Right cardiac atrium (tissue), 5 donors: ENCODE measurements around the gene ERC2. TPM values are rescaled to one million over a fixed set of nuclear protein-coding genes. Genes with fewer than 3 reads are reported as not detected.

Source experiments
- ATAC-seq, 2 donors: fragments of 200-7000 bp; cut with Tn5 transposase; one replicate each; pipeline versions ENCODE4 v1.8.0 to v1.9.1; 2020; ENCODE audit warnings: moderate library complexity in 2 of 2, mild to moderate bottlenecking in 1 of 2
- DNase-seq, 3 donors: peaks; one replicate each; pipeline ENCODE4 v3.0.0-alpha.2; 2020
- H3K27ac ChIP-seq: one replicate; pipeline ENCODE4 v1.5.1; 2013; ENCODE audit warnings: mild to moderate bottlenecking, low read length, control low read depth, moderate library complexity
- H3K27me3 ChIP-seq: one replicate; pipeline ENCODE4 v1.6.1; 2013; ENCODE audit not compliant: control insufficient read depth, insufficient read depth
- H3K4me1 ChIP-seq: one replicate; pipeline ENCODE4 v1.6.1; 2013; ENCODE audit warnings: low read length; ENCODE audit not compliant: control insufficient read depth, insufficient read depth
- H3K4me3 ChIP-seq: one replicate; pipeline ENCODE4 v1.5.1; 2013; ENCODE audit warnings: low read length, control low read depth
- H3K9me3 ChIP-seq: one replicate; pipeline ENCODE4 v1.6.1; 2013; ENCODE audit warnings: low read length; ENCODE audit not compliant: control insufficient read depth
- WGBS: extraction: QIAGEN DNeasy Blood & Tissue Kit; methylation state at CpG from one replicate; pipeline ENCODE4 v1.1.7; 2013; 5-methylcytosine and 5-hydroxymethylcytosine counted together
- intact Hi-C, 4 donors: fragments of 100-400 bp; cut with DNase I; formaldehyde crosslinking; loops; one replicate each; pipeline versions ENCODE4 v1.11.0 to v1.14.0; 2022 to 2023
- polyA plus RNA-seq: library from polyadenylated mRNA; stranded (reverse); fragments of 200-250 nt; gene quantifications from one replicate; pipeline ENCODE4 v1.2.3, GENCODE V29; 2013
- total RNA-seq, 4 donors: library from RNA; stranded (reverse); fragmentation: NEBNext Ultra II Directional; extraction: Animal tissue kit (Norgen Biotek cat#: 25700); gene quantifications; one replicate each; pipeline ENCODE4 v1.2.1, GENCODE V29; 2021
- donor health status: healthy with polysubstance abuse.
- donor health status: DM: no; HTN: yes; CAD: no.
- donor health status: DM: no; HTN: no; CAD: no.
- donor health status: DM: no; HTN: yes; CAD: no; lungs with severe emphysema.
- donor health status: DM: yes; HTN: yes; CAD: no.

Gene ERC2
- total and polyA plus RNA-seq, 5 donors: 1.5 to 9.2 (median 3.8) TPM

- Histone ChIP-seq H3K9me3 (no peaks in the 10 kb centered on the region), H3K4me1 (no peaks in the 10 kb centered on the region), H3K27ac (no peak overlapping the region), H3K27me3 (no peaks in the 10 kb centered on the region), H3K4me3 (no peak overlapping the region)
- ATAC-seq (no peak), DNase-seq (no peak)
- intact Hi-C loops: no loop called here
Observed at GRCh38 chr3:55880357-55880756, 587.9 kb downstream of the ERC2 start.

DNA sequence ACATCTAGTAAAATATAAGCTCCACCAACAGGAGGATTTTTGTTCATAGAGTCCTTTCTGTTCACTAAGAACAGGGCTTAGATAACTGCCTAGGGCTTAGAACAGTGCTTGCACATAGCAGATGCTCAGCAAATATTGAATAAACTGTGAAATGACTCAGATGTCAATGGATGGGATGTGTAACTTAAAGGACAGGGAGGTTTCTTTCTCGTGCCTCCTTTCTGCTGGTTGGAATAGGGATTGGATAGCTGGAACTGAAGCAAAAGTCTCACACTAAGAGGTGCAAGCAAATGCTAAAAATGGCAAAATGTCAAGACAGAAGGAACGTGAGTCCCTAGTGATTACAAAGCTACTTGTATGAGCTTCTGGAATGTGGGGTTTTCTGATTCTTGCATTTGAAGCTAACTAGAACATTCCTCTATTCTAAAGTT is 588.4 kb downstream of the ERC2 start:
- intact Hi-C loops: no loop called here
- no peaks in the 10 kb centered on the region for H3K4me1 ChIP-seq
- no peak overlapping the region for H3K4me3 ChIP-seq
- no peak overlapping the region for H3K27ac ChIP-seq
- ATAC-seq (no peak), DNase-seq (no peak)
- no peaks in the 10 kb centered on the region for H3K9me3 ChIP-seq
- no peaks in the 10 kb centered on the region for H3K27me3 ChIP-seq
- 51% methylated on average over 2 of the region's 2 CpGs for WGBS

DNA sequence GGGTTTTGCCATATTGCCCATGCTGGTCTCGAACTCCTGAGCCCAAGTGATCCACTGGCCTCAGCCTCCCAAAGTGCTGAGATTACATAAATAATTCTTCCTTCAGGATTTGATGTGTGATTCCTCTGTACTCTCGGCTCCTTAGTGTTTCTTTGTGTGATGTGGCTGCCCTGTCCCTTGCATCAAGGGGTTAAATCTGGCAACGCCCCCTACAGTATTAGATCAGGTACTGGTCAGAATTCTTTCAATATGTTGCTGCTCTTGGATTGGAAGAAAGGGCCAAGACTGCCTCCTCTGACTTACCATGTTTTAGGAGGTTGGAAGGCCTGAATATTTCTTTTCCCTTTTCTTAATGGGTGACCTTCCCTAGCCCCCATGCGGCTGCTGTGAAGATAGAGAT is 590.6 kb downstream of the ERC2 start:
- WGBS: 73% methylated on average over 4 of the region's 4 CpGs
- ATAC-seq: no peak
- Histone ChIP-seq H3K9me3 (no peaks in the 10 kb centered on the region), H3K27me3 (no peaks in the 10 kb centered on the region), H3K4me3 (no peak overlapping the region), H3K4me1 (no peaks in the 10 kb centered on the region), H3K27ac (no peak overlapping the region)
- no peak for DNase-seq
- intact Hi-C loops: no loop called here

GRCh38 chr3:55876560-55876959 is 591.7 kb downstream of the ERC2 start:
- DNase-seq (no peak), ATAC-seq (no peak)
- Histone ChIP-seq H3K4me1 (no peaks in the 10 kb centered on the region), H3K27me3 (no peaks in the 10 kb centered on the region), H3K9me3 (no peaks in the 10 kb centered on the region), H3K4me3 (no peak overlapping the region), H3K27ac (no peak overlapping the region)
- intact Hi-C loops: no loop called here

GRCh38 chr3:55875113-55875512 is 593.2 kb downstream of the ERC2 start:
- 62% methylated on average over 1 of the region's 1 CpG for WGBS
- no peak overlapping the region for H3K27ac ChIP-seq

DNA sequence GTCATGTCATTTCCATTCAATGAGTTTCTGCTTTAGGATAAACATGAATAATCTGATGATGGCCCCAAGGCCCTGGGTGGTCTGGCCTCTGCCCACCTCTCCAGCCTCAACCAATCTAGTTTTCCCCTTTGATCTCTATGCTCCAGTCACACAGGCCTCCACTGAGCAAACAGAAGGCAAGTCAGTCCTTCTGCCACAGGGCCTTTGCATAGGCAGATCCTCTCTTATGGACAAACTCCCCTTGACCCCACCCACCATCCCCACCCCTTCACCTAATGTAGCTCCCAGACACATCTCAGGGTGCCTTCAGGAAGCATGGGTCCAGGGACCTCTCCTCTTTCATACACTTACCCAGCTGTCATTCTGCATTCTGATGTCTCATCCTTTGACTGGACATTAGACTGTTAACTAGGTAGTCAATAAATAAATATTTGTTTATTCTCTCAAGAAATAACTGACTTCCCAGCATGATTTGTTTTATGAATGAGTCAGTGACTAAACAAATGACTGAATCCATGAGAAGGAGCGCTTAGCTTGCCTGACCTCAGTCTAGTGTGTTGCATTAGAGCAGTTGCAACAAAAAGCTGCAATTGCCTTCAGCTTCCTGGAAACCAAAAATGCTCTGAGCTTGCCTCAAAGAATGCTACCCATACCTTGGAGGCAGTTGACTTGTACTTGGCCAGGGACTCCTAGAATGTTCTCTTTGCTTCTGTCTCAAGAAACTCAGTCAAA is 594.6 kb downstream of the ERC2 start:
- WGBS: 94% methylated on average over 1 of the region's 1 CpG
- no peak for ATAC-seq
- intact Hi-C loops: no loop called here
- DNase-seq: no peak
- no peaks in the 10 kb centered on the region for H3K27me3 ChIP-seq
- no peaks in the 10 kb centered on the region for H3K9me3 ChIP-seq
- no peak overlapping the region for H3K4me3 ChIP-seq
- H3K4me1 ChIP-seq: no peaks in the 10 kb centered on the region
- no peak overlapping the region for H3K27ac ChIP-seq

More at GRCh38 chr3:55875113-55875512, 593.2 kb downstream of the ERC2 start:
- no peaks in the 10 kb centered on the region for H3K4me1 ChIP-seq
- no peak overlapping the region for H3K4me3 ChIP-seq
- no peak for DNase-seq
- intact Hi-C loops: no loop called here
- H3K27me3 ChIP-seq: no peaks in the 10 kb centered on the region
- no peaks in the 10 kb centered on the region for H3K9me3 ChIP-seq
- ATAC-seq: no peak

DNA sequence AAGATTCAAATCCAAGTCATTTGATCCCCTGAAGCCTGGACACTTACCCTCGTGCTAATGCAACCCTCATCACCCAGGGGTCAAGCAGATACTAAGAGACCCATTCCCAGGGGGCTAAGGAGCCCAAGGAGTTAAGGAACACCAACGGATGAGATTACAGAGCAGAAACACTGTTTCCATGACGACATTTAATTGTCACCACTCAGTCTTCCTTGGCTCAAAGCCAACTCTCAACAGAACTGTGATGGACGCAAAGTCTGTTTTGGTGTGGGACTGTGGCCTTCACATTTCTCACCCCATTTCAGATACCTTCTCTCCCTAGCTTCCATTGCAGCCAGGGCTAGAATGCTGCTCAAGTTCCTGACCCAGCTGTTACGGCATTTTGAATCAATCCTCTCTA is 597.7 kb downstream of the ERC2 start:
- DNase-seq (no peak), ATAC-seq (no peak)
- intact Hi-C loops: no loop called here
- Histone ChIP-seq H3K27ac (no peak overlapping the region), H3K27me3 (no peaks in the 10 kb centered on the region), H3K9me3 (no peaks in the 10 kb centered on the region), H3K4me3 (no peak overlapping the region), H3K4me1 (no peaks in the 10 kb centered on the region)
- 46% methylated on average over 5 of the region's 5 CpGs for WGBS

DNA sequence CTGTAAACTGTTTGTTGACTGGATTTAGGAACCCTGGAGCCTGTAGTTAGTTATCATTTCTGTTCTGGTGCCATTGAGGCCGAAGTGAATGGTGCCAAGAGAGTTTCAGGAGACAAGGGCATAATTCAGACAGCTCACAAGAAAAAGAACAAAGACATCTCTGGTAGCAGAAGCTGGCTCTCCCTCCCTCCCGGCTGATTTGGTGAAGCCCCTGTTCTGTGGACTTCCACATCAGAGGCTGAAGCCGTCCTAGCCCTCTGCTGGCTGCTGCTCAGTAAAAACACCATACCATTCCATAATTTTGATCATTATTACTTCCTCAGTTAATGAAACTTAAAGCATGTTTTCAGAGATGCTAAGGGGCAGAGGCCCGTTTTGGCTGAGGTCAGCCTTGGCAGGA is 599.9 kb downstream of the ERC2 start:
- no peak for DNase-seq
- H3K27ac ChIP-seq: no peak overlapping the region
- no peaks in the 10 kb centered on the region for H3K9me3 ChIP-seq
- no peak for ATAC-seq
- WGBS: 55% methylated on average over 4 of the region's 4 CpGs
- no peak overlapping the region for H3K4me3 ChIP-seq
- no peaks in the 10 kb centered on the region for H3K4me1 ChIP-seq
- intact Hi-C loops: no loop called here
- H3K27me3 ChIP-seq: no peaks in the 10 kb centered on the region

DNA sequence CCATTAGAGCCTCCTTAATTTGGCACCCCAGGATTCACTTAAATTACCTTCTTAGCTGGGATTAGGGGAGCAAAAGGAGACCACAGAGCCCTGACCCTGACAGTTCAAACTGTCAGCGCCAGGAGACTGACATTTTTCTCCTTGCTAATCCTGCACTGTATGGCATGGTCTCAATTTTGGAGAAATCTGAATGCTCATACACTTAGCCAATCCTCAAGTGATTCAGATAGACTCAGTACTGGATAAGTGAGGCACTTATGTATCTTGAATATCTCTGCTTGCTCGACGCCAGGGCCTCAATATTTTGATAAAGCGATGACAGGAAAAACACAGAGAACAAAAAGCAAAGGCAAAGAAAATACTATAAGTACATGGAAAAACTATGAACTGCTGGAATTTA is 605.2 kb downstream of the ERC2 start:
- peak in 1 of 2 donors; percentile 66 for ATAC-seq
- H3K27ac ChIP-seq: no peak overlapping the region
- intact Hi-C loops: no loop called here
- no peaks in the 10 kb centered on the region for H3K9me3 ChIP-seq
- no peaks in the 10 kb centered on the region for H3K4me1 ChIP-seq
- no peak for DNase-seq
- H3K4me3 ChIP-seq: no peak overlapping the region
- H3K27me3 ChIP-seq: no peaks in the 10 kb centered on the region
- WGBS: 37% methylated on average over 4 of the region's 4 CpGs

DNA sequence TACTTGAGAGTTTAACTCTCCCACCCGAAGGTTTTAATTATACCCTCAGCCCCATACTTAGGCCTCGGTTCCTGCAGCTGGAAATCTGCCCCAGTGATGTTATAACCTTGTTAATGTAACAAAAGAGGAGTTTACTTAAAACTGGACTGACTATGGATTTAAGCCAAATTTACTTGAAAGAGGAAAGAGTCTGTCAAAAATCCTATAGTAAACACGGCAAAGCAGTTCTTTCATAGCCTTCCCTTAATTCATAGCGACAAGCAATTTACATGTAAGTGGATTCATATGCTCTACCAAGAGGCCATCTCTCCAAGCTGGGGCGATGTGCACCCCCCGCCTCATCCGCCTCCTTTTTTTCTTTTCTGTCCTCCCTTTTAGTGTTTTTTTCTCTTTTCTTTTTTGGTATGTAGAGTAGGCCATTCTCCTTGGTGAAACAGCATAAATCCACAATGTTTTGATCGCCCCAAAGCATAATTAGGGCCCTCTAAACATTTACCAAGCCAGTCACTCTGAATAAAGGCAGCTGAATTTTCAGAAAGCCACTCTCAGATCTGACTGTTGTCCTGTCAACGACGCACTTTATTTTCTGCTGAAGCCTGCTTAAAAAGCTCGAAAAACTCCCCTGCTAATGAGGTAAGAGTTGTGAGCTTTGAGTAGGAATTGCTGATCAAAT is 608.1 kb downstream of the ERC2 start:
- Histone ChIP-seq H3K9me3 (no peaks in the 10 kb centered on the region), H3K27ac (no peak overlapping the region), H3K4me3 (no peak overlapping the region), H3K4me1 (no peaks in the 10 kb centered on the region), H3K27me3 (no peaks in the 10 kb centered on the region)
- WGBS: 79% methylated on average over 11 of the region's 11 CpGs
- ATAC-seq (no peak), DNase-seq (no peak)
- intact Hi-C loops: no loop called here

DNA sequence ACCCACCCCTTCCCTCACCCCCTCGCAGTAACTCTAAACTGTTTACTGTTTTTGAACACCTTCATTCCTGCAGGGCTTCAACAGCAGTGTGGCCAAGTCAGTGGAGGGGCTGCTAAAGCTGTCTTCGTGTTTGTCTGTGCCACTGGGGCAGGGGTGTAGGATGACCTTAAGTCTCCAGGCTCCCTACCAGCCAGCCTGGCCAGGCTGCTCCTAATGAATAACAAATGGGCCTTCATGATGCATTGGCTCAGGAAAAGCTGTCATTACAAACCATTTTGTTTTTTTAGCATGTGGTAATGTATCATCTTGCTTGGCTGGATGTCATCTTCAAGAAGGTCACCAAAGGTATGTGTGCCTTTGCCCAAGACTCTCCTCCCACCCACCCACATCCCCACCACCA is 609.0 kb downstream of the ERC2 start:
- Histone ChIP-seq H3K9me3 (no peaks in the 10 kb centered on the region), H3K27ac (no peak overlapping the region), H3K27me3 (no peaks in the 10 kb centered on the region), H3K4me1 (no peaks in the 10 kb centered on the region), H3K4me3 (no peak overlapping the region)
- intact Hi-C loops: no loop called here
- WGBS: 76% methylated on average over 2 of the region's 2 CpGs
- no peak for ATAC-seq
- no peak for DNase-seq
